ENCODE results near the gene ACTR5. TPM values are rescaled to one million over a fixed set of nuclear protein-coding genes. Genes with fewer than 3 reads are reported as not detected.

The ACTR5 gene
- total and polyA plus RNA-seq, 4 experiments from 2014 or later: 8.7 to 17.4 (median 13.7) TPM

DNA sequence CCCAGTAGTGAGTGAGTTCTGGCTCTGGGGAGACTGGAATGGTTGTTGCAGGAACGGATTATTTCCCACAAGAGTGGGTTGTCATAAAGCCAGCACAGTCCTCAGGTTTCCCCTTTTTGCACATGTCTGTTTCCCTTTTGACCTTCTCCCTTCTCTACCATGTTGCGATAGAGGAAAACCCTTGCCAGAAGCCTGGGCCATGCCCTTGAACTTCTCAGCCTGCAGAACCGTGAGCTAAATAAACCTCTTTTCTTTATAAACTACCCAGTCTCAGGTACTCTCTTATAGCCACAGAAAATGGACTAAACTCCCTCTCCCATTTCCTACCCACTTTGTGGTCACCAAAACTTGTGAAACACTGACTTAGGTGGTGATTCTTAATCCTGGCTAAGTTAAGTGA, 50.0 kb downstream of the ACTR5 start:
- H3K27ac ChIP-seq (ENCODE audit: low read depth, low read length): no peak overlapping the region
- Mint-ChIP-seq H3K27ac (peak overlapping the region in 3 of 7 donors; percentile 5 to 74 (median 39)), H3K4me1 (peaks cover 11 to 24% (median 14%) of the 10 kb centered on the region in 4 donors), H3K36me3 (no peaks in the 10 kb centered on the region), H3K9me3 (peaks cover 0 to 7% (median 0%) of the 10 kb centered on the region in 8 donors), H3K4me3 (no peak overlapping the region), H3K27me3 (no peaks in the 10 kb centered on the region)
- POLR2A ChIA-PET (ENCODE audit: partially characterized antibody): no interaction called here
- no peak for DNase-seq
- H3K4me1 ChIP-seq (ENCODE audit: insufficient read depth, low read length): peaks cover 18% of the 10 kb centered on the region
- intact Hi-C loops (cut with micrococcal nuclease): no loop called here
- no peaks in the 10 kb centered on the region for H3K27me3 ChIP-seq (ENCODE audit: insufficient read depth, low read length)
- H3K4me3 ChIP-seq (ENCODE audit: low read length in 2 of 2): no peak overlapping the region
- H3K9me3 ChIP-seq (ENCODE audit: control insufficient read depth in 1 of 2, low read length in 2 of 2): no peaks in the 10 kb centered on the region
- CTCF ChIA-PET (ENCODE audit: partially characterized antibody): interaction anchor here (1.3 kb wide), 1 partner anchor 44 kb away, joined by 3 read pairs; no protein-coding TSS in a partner anchor
- H3K36me3 ChIP-seq (ENCODE audit: insufficient read depth, low read length): no peaks in the 10 kb centered on the region

DNA sequence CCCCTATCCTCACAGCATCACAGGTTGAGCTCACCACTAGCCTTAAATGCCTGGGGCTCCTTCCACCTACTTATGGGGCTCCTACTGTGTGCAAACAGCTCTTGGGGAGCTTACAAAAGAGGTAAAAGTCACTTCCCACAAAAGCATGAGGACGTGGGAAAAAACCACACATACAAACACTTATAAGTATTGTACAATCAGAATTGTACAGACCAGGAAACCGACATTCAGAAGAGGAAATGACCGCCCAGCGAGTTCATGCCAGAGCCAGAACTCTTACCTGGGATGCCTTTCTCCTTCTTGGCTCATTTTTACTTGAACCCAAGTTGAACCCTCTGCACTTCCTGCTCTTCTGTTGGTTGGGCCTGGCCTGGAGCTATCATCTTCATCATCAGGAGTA, 50.9 kb downstream of the ACTR5 start:
- peak overlapping the region; percentile 22 to 88 (median 72) for H3K27ac Mint-ChIP-seq
- H3K27me3 Mint-ChIP-seq: no peaks in the 10 kb centered on the region
- no peak overlapping the region for H3K27ac ChIP-seq (ENCODE audit: low read depth, low read length)
- ChIA-PET POLR2A (ENCODE audit: partially characterized antibody) (interaction anchor here (1.2 to 1.4 kb wide), 2 partner anchors 43 to 94 kb away, joined by 3 read pairs; no protein-coding TSS in a partner anchor), CTCF (ENCODE audit: partially characterized antibody) (interaction anchor here (0.9 to 1.3 kb wide), 4 partner anchors 9 to 93 kb away, joined by 3 to 4 read pairs (median 4); no protein-coding TSS in a partner anchor)
- no peaks in the 10 kb centered on the region for H3K36me3 ChIP-seq (ENCODE audit: insufficient read depth, low read length)
- peaks cover 12 to 27% (median 21%) of the 10 kb centered on the region in 4 donors for H3K4me1 Mint-ChIP-seq
- peaks cover 0 to 7% (median 0%) of the 10 kb centered on the region in 8 donors for H3K9me3 Mint-ChIP-seq
- intact Hi-C loops (cut with micrococcal nuclease): no loop called here
- no peak for DNase-seq
- no peak overlapping the region for H3K4me3 ChIP-seq (ENCODE audit: low read length in 2 of 2)
- H3K9me3 ChIP-seq (ENCODE audit: control insufficient read depth in 1 of 2, low read length in 2 of 2): no peaks in the 10 kb centered on the region
- peaks cover 26% of the 10 kb centered on the region for H3K4me1 ChIP-seq (ENCODE audit: insufficient read depth, low read length)
- H3K4me3 Mint-ChIP-seq: peak overlapping the region in 4 of 8 donors; percentile 15 to 68 (median 39)
- no peaks in the 10 kb centered on the region for H3K27me3 ChIP-seq (ENCODE audit: insufficient read depth, low read length)
- H3K36me3 Mint-ChIP-seq: no peaks in the 10 kb centered on the region

DNA sequence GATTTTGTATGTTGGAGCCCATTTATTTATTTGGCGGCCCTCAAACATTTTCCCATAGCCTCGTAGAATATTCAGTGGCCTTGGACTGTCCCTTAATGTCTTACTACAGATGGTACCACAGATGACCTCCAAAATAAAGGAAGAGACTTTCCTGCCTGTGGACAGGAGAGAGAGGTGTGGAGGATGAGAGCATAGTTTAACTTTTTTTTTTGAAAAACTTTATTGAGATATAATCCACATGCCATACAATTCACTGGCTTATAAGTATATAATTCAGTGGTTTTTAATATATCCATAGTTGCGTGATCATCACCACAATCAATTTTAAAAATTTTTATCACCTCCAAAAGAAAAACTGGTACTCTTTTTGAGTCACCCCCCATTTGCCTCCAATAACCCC, 52.6 kb downstream of the ACTR5 start:
- peaks cover 37% of the 10 kb centered on the region for H3K4me1 ChIP-seq (ENCODE audit: insufficient read depth, low read length)
- Mint-ChIP-seq H3K4me3 (no peak overlapping the region), H3K36me3 (peaks cover 0 to 9% of the 10 kb centered on the region in 2 donors), H3K9me3 (peaks cover 0 to 7% (median 0%) of the 10 kb centered on the region in 8 donors), H3K27me3 (no peaks in the 10 kb centered on the region), H3K27ac (peak overlapping the region in 3 of 7 donors; percentile 3 to 25 (median 5)), H3K4me1 (peaks cover 18 to 38% (median 30%) of the 10 kb centered on the region in 4 donors)
- H3K4me3 ChIP-seq (ENCODE audit: low read length in 2 of 2): no peak overlapping the region
- no peaks in the 10 kb centered on the region for H3K36me3 ChIP-seq (ENCODE audit: insufficient read depth, low read length)
- no peak for DNase-seq
- intact Hi-C loops (cut with micrococcal nuclease): no loop called here
- no peaks in the 10 kb centered on the region for H3K27me3 ChIP-seq (ENCODE audit: insufficient read depth, low read length)
- POLR2A ChIA-PET (ENCODE audit: partially characterized antibody): no interaction called here
- CTCF ChIA-PET (ENCODE audit: partially characterized antibody): no interaction called here
- no peak overlapping the region for H3K27ac ChIP-seq (ENCODE audit: low read depth, low read length)
- no peaks in the 10 kb centered on the region for H3K9me3 ChIP-seq (ENCODE audit: control insufficient read depth in 1 of 2, low read length in 2 of 2)

DNA sequence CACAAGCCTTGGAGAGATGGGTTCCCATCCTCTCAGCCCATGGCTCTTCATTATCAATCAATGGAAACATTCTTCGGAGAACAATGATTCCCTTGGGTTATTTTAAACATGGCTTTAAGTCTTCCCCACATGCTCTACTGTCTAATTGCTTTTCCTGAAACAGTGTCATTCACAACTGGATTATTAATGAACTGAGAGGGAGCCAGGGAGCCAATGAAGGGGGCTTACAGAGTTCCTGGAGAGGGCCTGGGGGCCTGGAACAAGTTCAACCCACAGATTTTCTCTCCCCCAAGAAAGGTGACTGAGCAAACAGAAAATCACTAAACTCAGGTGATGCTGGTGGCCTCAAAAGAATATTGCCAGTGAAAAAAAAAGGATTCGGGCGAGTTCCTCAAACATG, 56.0 kb downstream of the ACTR5 start:
- ChIA-PET POLR2A (ENCODE audit: partially characterized antibody) (interaction anchor here (0.8 to 7.0 kb wide), 10 partner anchors 14 to 158 kb away, joined by 3 to 185 read pairs (median 16); partner anchors contain the start of genes ACTR5 and DHX35), CTCF (ENCODE audit: partially characterized antibody) (interaction anchor here (0.7 to 7.3 kb wide), 4 partner anchors 17 to 89 kb away, joined by 3 to 114 read pairs (median 44); no protein-coding TSS in a partner anchor)
- H3K36me3 ChIP-seq (ENCODE audit: insufficient read depth, low read length): no peaks in the 10 kb centered on the region
- DNase-seq: no peak
- H3K27ac Mint-ChIP-seq: peak overlapping the region; percentile 97 to 100 (median 99)
- H3K4me3 ChIP-seq (ENCODE audit: low read length in 2 of 2): peak overlapping the region in 1 of 2 donors; percentile 17
- H3K36me3 Mint-ChIP-seq: peaks cover 0 to 28% of the 10 kb centered on the region in 2 donors
- H3K4me1 Mint-ChIP-seq: peaks cover 36 to 50% (median 45%) of the 10 kb centered on the region in 4 donors
- H3K27me3 ChIP-seq (ENCODE audit: insufficient read depth, low read length): no peaks in the 10 kb centered on the region
- H3K27me3 Mint-ChIP-seq: no peaks in the 10 kb centered on the region
- H3K27ac ChIP-seq (ENCODE audit: low read depth, low read length): peak overlapping the region; percentile 96
- peaks cover 56% of the 10 kb centered on the region for H3K4me1 ChIP-seq (ENCODE audit: insufficient read depth, low read length)
- no peaks in the 10 kb centered on the region for H3K9me3 Mint-ChIP-seq
- H3K4me3 Mint-ChIP-seq: peak overlapping the region; percentile 12 to 94 (median 90)
- H3K9me3 ChIP-seq (ENCODE audit: control insufficient read depth in 1 of 2, low read length in 2 of 2): no peaks in the 10 kb centered on the region
- intact Hi-C loops (cut with micrococcal nuclease): no loop called here

DNA sequence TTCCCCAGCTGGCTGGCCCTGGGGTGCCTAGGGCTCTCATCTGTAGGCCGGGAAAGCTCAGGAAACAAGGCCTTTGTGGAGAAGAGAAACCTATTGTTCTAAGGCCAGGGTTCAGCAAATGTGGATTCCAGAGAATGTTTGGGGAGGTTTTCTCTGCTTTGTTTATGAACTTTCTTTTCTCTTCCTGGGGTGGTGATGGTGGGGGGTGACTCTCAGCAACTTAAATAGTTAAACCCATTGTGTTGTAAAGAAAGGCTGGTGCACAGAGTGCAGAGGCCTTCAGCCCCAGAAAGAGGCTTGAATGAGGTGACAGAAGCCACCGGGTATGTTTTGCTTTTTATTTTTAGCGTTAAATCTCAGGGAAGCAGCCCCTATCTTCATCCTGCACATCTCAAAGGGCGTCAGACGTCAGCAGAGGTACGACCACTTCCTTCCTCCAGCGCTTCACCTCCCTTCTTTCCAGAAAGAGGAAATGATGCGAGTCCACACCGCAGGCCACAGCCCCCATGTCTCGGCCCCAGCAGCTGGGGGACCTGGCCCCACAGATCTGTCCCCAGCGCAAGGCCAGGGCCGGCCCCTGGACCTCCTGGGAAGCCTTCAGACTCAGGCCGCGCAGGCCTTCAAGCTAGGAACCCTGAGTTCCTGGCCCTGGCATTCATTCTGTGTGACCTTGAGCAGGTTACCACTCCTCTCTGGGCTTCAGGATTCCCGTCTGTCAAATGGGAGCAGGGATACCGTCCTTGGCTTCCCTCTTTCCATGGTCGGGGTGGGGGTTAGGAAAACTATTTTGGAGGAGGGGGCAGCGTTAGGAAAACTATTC, 56.6 kb downstream of the ACTR5 start:
- Histone ChIP-seq H3K36me3 (ENCODE audit: insufficient read depth, low read length) (no peaks in the 10 kb centered on the region), H3K4me3 (ENCODE audit: low read length in 2 of 2) (peak overlapping the region; percentile 76 to 94), H3K27ac (ENCODE audit: low read depth, low read length) (peak overlapping the region; percentile 96), H3K27me3 (ENCODE audit: insufficient read depth, low read length) (no peaks in the 10 kb centered on the region), H3K9me3 (ENCODE audit: control insufficient read depth in 1 of 2, low read length in 2 of 2) (no peaks in the 10 kb centered on the region), H3K4me1 (ENCODE audit: insufficient read depth, low read length) (peaks cover 56% of the 10 kb centered on the region)
- Mint-ChIP-seq H3K36me3 (peaks cover under 1 to 35% of the 10 kb centered on the region in 2 donors), H3K27ac (peak overlapping the region; percentile 97 to 100 (median 99)), H3K4me1 (peaks cover 38 to 52% (median 46%) of the 10 kb centered on the region in 4 donors), H3K9me3 (no peaks in the 10 kb centered on the region), H3K27me3 (no peaks in the 10 kb centered on the region), H3K4me3 (peak overlapping the region; percentile 82 to 94 (median 90))
- intact Hi-C loops (cut with micrococcal nuclease): loop anchor here (1.0 to 5.0 kb wide), 5 partner anchors 57 to 157 kb away; partner anchors contain the start of genes ACTR5 and DHX35
- ChIA-PET CTCF (ENCODE audit: partially characterized antibody) (interaction anchor here (0.7 to 7.3 kb wide), 15 partner anchors 14 to 157 kb away, joined by 3 to 114 read pairs (median 4); partner anchors contain the start of gene DHX35), POLR2A (ENCODE audit: partially characterized antibody) (interaction anchor here (0.8 to 7.0 kb wide), 22 partner anchors 11 to 157 kb away, joined by 3 to 185 read pairs (median 7); partner anchors contain the start of genes ACTR5, DHX35 and FAM83D)
- peak; percentile 88 to 92 (median 91) for DNase-seq

DNA sequence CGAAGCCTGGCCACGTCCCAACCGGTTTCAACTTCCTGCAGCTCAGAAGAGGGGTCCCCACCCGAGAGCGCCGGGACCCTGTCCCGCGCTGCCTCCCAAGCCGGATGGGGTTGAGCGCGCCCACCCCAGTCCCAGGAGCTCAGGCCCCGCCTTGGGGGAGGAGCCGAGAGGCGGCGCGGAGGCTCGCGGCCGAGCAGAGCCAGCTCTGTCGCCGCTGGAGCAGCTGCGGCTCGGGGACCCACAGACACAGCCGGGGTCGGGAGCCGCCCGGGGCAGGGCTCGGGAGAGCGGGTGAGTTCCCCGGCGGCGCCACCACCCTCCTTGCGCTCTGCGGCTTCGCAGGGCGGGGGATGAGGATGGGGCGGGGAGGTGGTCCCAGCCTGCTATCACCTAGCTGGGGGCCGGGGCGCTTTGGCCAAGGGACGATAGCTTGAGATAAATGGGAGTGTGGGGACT, 57.3 kb downstream of the ACTR5 start, which contains the start of gene PPP1R16B:
Gene PPP1R16B (plus strand): TSS at position 196 of the 456 bp plus-strand sequence. CDS start 30,229 bp downstream, outside the sequence.
- Mint-ChIP-seq H3K9me3 (no peaks in the 10 kb centered on the region), H3K27ac (peak within 1 kb of the TSS; percentile 97 to 100 (median 99)), H3K4me1 (peaks cover 45 to 58% (median 50%) of the 10 kb centered on the region in 4 donors), H3K27me3 (no peaks in the 10 kb centered on the region), H3K36me3 (peaks cover 7 to 41% of the 10 kb centered on the region in 2 donors), H3K4me3 (peak within 1 kb of the TSS; percentile 87 to 94 (median 92))
- H3K27ac ChIP-seq (ENCODE audit: low read depth, low read length): peak within 1 kb of the TSS; percentile 96
- no peaks in the 10 kb centered on the region for H3K27me3 ChIP-seq (ENCODE audit: insufficient read depth, low read length)
- ChIA-PET CTCF (ENCODE audit: partially characterized antibody) (interaction anchor here (0.7 to 7.3 kb wide), 16 partner anchors 10 to 156 kb away, joined by 3 to 114 read pairs (median 4); partner anchors contain the start of gene DHX35), POLR2A (ENCODE audit: partially characterized antibody) (interaction anchor here (1.0 to 7.0 kb wide), 21 partner anchors 10 to 156 kb away, joined by 3 to 185 read pairs (median 8); partner anchors contain the start of genes ACTR5, DHX35 and FAM83D)
- peak within 1 kb of the TSS; percentile 76 to 94 for H3K4me3 ChIP-seq (ENCODE audit: low read length in 2 of 2)
- peaks cover 2% of the 10 kb centered on the region for H3K36me3 ChIP-seq (ENCODE audit: insufficient read depth, low read length)
- H3K9me3 ChIP-seq (ENCODE audit: control insufficient read depth in 1 of 2, low read length in 2 of 2): no peaks in the 10 kb centered on the region
- peaks cover 59% of the 10 kb centered on the region for H3K4me1 ChIP-seq (ENCODE audit: insufficient read depth, low read length)
- DNase-seq: peak; percentile 79 to 84 (median 80)
- intact Hi-C loops (cut with micrococcal nuclease): loop anchor here (1.0 to 5.0 kb wide), 5 partner anchors 57 to 157 kb away; partner anchors contain the start of genes ACTR5 and DHX35

Measured in CD4-positive, alpha-beta memory T cell (primary cell).